HG02623 (cell line): ENCODE data around the gene GNPAT.
"Not testable (repeated sequence)": the region's sequence is repeated elsewhere in the genome, so short reads cannot be mapped to it uniquely, and the experiment has no call there.

ENCODE experiments used
- ATAC-seq: cut with Tn5 transposase; IDR thresholded peaks from one replicate; pipeline ENCODE4 v1.9.1; 2021; ENCODE audit warnings: moderate library complexity; ENCODE audit not compliant: unreplicated experiment

Gene GNPAT

DNA sequence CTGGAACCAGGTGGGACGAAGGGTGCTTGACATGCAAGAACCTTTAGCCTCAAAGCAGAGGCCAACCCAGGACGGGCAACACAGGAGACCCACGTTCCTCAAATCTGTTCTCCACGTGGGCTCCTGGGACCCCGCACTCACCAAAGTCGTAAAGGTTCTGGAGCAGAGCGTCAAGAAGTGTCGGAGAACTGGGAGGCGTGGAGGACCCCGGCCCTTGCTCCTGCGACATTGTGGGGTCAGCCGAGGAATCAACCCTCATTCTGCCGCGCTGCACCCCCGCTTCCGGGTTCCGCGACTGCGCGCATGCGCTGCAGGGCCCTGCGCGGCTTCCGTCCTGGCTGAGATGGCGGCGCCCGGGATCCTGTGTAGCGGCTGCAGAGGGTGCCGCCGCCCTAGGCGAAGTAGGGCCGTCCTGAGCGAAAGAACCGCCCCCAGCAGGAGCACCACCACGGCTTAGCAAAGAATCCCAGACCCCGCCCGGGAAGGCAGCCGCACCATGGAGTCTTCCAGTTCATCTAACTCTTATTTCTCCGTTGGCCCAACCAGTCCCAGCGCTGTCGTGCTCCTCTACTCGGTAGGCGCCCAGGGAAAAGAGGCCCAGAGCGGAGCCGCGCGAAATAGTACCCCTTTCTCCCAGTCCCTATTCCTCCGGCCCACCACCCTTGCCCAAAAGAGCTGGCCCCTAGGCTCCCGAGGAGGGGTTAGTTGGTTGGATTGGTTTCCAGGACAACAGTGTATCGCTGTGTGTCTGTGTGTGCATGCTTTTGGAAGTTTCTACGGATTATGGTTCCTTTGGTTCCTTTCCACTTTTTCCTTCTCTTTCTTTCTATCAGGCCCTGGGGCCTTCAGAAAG, at the start of gene GNPAT:
TSS of gene GNPAT (plus strand) at position 330 of the 853 bp plus-strand sequence. CDS start at position 497, 167 bp downstream.
- ATAC-seq = peak; percentile 94

DNA sequence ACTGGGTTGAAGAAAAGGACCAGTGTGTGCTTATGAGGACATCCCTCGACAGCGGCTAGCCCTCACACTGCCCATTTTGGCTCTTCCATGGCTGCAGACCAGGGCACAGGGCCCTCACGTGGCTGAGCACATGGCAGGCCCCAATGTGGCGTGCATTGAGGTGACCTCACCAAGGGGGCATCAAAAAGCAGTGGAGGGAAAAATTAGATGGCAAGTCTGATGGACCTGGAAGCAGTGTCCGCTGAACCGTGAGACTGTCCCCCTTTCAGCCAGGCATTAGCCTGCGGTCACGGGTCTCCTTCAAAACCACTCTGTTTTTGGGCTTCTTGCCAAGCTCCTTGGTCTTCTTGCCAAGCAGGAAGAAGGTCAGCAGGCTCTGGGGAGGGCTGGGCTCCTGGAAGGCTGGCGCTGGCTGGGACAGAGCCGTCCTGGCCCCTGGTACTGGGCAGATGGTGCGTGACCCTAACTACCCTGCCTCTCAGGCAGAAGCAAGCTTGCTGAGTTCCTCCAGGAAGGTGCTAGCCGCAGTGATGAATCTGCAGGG, 48.3 kb upstream of the GNPAT start:
- ATAC-seq = no peak

DNA sequence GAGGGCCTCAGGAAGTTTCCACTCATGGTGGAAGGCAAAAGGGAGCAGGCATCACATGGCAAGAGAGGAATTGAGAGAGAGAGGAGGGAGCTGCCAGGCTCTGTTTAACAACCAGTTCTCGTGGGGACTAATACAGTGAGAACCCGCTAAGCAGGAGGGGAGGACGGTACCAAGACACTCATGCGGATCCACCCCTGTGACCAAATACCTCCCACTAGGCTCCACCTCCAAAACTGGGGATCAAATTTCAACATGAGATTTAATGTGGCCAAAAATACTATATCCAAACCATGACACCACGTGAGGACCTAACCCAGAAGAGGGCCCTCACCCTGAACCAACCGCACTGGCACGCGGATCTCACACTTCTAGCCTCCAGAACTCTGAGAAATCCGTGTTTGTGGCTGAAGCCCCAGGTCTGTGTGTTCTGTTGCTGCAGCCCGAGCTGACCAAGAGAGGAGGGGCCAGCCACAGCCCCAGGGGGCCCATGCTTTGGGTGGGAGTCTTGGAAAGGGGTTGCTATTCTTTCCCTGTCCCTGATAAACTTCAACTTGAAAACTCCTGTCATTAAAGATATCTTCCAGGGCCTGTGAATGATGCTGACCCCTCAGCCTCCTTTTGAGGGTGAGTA, 47.2 kb upstream of the GNPAT start:
- no peak for ATAC-seq

DNA sequence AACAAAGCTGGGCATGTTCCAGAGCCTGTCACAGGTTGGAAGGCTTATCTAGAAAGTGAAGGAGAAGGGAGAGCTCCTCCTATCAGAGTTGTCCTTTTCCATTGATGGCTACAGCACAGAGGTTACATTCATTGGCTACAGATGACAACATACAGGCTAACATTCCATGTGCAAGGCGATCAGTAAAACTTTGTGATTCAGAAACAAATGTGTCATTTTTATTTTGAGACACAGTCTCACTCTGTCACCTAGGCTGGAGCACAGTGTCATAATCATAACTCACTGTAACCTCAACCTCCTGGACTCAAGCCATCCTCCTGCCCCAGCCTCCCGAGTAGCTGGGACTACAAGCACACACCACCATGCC, 46.6 kb upstream of the GNPAT start:
- no peak for ATAC-seq

DNA sequence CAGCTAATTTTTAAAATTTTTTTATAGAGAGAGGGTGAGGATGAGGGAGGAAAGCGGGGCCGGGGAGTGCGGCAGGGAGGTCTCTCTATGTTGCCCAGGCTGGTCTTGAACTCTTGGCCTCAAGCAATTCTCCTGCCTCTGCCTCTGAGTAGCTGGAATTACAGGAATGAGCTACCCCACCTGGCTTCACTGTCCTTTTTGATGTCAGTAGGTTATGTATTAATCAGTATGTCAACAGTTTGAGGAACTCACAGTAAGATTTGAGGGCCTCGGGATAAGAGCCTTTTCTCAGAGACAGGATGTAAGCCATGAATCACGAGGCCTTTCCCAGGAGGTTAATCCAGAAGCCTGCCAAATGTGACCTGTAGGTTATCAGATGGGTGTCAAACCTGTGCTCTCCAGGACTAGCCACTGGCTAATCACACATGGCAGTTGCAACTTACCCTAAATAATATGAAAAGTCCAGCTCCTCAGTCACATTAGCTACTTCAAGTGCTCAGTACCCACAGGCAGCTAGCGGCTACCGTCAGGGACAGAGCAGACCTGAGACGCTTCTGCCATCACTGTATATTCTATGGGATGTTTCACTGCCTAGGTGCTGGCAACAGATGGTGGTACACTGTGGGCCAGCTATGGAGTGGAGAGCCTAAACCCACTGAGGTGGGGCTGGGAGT, 46.0 kb upstream of the GNPAT start:
- ATAC-seq = no peak

DNA sequence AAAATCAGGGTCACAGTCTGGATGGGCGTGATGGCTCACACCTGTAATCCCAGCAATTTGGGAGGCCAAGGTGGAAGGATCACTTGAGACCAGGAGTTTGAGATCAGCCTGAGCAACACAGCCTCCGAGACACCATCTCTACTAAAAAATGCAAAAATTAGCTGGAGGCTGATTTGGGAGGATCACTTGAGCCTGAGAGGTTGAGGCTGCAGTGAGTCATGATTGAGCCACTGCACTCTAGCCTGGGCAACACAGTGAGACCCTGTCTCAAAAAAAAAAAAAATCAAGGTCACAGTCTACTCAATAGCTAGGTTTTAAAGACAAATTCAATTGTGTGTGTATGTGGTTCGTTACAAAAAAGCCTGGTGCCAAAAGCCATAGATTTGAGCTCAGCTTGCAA, 44.7 kb upstream of the GNPAT start:
- ATAC-seq = no peak

DNA sequence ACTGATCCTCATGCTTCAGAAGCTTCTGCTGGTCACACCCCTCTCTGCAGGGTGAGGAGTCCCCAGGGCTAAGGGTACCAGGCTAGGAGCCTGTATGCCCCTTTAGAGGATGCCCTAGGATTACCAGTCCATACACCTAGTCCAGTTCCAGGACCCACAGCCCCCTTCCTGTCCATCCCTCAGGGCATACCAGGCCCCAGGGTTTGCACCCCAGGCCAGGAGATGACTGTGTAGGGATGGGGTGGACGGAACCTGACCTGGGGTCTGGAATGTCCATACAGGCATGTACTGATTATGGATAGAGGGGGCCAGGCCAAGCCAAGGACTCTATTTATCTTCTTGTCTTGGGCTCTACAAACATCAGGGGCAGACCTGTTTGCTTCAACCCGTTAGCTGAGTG, 44.3 kb upstream of the GNPAT start:
- no peak for ATAC-seq

DNA sequence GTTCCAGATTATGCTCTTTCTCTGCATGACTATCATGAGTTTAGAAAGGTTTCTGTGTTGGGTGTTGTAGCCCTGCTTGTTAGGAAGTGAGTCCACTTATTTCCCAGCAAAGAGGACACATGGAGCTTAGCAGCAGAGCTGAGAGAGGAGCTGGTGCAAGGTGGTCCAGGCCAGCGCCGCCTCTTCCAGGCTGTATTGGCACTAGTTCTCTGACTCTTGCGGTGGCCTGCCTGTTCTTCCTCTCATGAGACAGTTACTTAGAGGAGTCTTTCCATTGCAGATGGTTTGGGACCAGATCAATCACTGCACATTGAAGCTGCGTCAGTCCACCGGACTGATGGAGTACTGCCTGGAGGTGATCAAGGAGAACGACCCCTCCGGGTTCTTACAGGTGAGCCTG, 41.1 kb upstream of the GNPAT start:
- no peak for ATAC-seq

DNA sequence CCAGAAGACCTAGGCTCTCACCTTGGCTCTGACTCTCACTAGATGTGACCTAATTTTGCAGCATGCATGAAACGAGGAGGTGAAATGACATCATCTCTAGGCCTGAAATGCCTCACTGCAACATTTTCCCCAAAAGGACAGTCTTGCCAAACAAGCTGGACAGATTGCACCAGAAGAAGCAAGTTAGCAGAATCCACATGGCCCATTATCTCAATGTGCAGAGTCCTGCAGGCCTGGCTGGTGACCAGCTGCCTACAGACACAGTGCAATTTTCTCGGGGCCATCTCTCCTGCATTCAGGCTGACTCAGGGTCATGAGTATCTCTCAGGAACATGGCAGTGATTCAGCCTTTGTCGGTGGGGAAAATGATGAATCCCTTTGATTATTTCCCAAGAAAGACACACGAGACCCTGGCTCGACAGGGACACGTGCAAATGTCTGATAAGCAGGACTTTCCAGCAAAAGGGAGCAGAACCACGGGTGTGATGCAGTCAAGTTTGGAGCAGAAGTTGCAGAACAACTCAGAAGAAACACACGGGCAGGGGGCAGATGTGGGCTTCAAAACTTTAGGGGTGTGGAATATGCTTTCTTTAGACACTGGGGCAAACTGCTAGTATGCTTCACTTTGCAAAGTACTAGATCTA, 40.5 kb upstream of the GNPAT start:
- ATAC-seq = no peak

DNA sequence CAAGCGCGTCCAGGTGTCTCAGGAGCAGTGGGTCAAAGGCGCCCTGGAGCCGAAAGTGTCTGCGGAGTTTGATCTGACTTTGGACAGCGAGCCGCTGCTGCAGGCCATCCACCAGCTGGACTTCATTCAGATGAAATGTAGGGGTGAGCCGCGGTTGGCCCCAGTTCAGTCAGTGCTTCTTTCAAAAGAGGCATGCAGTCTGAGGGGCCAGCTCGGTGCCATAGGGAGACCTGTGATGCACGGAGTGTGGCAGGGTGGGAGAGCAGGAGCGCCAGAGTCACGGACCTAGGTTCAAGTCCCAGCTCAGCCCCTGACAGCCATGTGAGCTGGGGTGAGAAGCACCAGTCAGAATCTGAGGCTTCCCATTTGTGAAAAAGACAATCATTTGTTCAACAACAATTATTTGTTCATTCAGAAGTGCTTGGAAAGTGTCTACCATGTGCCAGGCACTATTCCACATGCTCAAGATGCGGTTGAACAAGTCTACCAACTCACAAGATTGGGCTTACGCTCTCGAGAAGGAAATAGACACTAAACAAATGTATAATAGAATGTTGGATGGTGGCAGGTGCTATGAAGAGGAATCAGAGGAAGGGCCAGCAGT, 39.5 kb upstream of the GNPAT start:
- no peak for ATAC-seq

DNA sequence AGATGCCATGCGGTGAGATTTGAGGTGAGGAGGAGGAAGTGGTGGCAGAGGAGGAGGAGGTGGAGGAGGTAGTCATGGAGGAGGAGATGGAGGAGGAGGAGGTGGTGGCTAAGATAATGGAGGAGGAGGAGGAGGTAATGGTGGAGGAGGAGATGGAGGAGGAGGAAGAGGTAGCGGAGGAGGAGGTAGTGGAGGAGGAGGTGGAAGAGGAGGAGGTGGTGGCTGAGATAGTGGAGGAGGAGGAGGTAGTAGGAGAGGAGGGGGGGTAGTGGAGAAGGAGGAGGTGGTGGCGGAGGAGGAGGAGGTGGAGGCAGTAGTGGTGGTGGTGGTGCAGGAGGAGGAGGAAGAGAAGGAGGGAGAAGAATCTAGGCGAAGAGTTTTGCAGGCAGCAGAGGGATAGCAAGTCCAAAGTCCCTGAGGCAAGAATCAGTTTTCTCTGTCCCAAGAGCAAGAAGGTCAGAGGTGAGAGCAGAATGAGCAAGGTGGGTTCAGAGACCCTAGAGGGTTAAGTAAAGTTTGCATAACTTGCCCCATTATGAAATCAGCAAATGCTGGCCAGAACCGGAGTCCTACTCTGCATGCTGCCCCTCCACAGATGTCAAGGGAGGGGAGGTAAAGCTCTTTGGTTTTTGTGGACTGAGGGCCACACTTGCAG, 38.9 kb upstream of the GNPAT start:
- ATAC-seq = no peak

DNA sequence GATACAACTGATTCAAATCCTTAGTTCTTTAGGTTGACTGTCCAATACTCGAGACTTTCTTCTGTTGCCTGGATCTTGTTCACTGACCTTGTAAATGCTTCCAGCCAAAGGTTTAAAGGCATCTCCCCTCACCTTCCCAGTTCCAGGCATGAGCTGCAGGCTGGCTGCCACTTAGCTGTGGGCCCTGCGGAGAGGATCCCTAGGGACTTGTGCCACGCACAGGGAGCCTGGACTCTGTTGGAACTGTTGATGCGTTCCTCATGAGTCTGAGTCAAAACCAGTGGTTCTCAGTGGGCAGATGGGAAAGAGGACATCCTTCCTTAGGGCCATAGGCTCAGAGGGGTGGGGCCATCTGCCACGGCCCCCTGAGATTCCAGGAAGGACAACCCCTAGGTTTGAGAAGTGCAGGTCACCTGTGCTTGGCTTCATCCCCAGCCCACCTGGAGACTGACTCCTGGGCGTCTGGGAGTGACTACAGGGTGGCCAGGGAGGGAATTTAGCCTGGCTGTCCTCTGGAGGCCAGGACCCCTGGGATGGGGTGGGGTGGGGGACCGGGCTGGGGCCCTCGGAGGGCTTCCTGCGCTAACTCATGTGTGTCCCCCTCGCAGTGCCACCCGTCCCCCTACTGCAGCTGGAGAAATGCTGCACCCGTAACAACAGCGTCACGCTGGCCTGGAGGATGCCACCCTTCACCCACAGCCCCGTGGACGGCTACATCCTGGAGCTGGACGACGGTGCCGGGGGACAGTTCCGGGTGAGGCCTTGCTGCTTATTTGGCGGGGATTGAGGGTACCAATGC, 37.6 kb upstream of the GNPAT start:
- no peak for ATAC-seq

DNA sequence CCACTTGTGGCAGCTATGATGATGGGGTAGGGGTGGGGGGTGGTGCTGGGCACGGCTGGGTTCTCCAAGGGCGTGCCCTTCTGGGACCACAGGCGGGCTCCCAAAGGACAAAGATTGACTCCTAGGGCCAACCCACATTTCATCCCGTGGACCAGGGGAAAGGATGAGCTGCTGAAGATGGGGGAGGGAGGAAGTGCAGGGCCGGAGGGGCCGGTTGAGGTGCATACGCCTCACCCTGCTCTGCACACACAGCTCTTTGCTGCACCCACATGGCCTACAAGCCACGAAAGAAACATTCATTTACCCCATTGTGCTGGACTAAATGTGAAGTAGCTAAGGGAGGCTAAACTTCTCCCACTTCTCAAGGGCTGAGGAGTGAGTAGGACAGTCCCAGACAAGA, 34.2 kb upstream of the GNPAT start:
- ATAC-seq = no peak

DNA sequence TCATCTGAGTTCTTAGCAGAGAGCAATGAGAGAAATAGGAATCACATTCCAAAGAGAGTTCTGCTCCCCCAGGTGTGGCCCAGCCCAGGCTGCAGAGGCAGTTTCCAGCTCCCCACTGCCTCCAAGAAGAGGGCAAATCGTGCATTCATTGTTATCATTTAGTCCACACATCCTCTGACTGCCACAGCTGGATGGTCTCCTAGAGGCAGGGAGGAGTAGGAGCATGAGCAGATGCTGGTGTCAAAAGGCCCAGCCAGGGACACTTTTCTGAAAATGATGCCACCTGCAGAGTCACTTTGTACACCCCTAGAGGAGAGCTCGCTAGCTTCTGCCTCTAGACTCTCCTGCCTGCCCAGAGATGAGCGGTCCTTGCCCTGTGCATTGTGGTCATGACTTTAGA, 33.6 kb upstream of the GNPAT start:
- no peak for ATAC-seq

DNA sequence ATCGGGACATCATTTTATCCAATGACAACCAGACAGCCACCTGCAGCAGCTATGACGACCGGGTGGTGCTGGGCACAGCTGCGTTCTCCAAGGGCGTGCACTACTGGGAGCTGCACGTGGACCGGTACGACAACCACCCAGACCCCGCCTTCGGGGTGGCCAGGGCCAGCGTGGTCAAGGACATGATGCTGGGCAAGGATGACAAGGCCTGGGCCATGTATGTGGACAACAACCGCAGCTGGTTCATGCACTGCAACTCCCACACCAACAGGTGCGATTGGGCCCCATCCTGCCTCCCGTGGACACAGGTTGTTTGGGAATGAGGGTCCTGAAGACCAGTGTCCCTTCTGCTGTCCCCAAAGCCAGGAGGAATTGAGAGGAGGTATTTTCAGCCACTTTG, 32.0 kb upstream of the GNPAT start:
- no peak for ATAC-seq

DNA sequence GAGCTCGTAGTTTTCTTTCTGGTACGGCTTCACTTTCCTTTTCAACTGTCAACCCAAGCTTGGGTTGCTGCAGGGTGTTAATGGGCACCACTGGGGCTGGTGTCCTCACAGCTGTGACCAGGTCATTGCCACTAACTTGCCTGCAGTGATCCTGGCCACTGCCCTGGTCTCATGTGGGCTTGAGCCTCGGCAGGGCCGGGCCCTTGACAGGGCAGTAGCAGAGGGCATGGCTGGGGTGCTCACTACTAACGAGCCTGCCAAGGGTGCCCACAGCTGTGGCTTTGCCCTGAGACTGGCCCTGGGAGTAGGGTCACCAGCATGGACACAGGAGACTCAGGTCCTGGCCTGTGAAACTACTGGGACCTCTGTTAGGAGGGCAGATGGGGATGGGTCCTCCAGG, 31.5 kb upstream of the GNPAT start:
- no peak for ATAC-seq

DNA sequence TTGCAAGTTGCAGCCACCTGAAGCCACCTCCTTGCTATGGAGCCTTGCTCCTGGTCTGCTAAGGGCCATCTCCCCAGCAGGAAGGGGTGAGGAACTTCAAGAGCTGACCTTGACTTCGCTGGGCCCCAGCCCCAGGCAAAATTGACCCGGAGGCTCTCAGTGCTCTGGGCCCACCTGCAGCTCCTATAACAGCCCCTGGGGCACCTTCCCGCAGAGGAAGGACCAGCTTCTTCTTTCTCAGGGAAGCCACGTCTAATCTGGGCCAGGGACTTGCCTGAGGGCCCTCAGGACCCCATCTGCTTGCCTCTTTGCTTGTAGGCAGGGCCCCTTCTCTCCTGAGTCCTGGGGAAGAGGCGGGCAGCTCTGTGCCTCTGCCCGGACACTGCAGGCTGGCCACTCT, 30.9 kb upstream of the GNPAT start:
- ATAC-seq = no peak

DNA sequence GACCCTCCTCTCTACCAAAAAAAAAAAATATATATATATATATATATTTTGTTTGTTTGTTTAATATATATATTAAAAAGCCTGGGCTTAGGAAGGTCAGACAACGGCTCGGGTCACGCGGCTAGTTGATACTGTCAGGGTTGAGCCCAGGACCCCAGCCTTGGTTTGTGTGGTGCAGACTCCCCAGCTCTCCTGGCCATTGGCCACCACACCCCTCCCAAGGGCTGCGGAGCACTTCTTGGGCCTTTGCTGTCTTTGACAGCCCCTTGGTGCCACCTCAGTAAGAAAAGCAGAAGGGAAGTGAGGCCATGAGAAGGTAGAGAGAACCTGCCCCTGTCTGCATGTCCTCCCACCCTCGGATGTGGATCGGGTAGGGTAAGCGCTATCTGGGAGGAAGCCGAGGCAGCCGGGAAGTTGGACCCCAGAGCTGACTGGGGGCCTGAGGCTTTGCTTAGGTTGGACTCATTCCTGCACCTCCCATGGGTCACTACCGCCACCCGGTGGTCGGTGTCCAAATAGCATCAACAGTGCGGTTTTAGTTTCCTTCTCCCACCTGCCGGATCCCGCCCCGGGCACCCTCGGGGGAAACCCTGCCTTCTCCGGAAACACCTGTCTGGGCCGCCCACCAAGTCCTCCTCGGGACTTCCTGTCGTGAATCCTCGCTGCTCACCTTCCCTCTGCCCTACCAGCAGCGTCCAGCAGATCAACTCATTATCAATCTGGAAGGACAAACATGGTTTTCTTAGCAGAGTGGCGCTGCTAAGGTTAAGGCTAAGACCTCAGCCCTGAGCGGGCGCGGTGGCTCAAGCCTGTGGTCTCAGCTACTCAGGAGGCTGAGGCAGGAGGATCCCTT, 29.8 kb upstream of the GNPAT start:
- peak; percentile 75 for ATAC-seq

DNA sequence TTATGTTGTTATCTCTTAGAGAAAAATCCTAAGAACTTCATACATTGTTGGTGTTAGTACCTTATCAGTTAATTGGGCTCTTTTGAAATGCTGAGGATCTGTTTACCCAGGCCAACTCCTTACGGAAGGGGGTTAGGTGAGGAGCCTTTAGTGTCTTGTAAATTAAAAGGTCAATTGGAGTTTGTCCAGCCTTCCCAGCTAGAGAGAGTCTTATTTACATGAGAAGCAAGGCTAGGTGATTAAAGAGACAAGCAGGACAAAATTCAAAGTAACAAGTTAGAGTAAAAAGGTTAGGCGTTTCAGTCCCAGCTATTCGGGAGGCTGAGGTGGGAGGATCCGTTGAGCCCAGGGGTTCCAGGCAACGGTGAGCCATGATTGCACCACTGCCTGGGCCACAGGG, 28.7 kb upstream of the GNPAT start:
- ATAC-seq = not testable (repeated sequence)
